NCI-H524 treated with DMSO at 0.1 percent for 48 hours (cell line): ENCODE data around the gene PAWR.
"Not testable (repeated sequence)": the region's sequence is repeated elsewhere in the genome, so short reads cannot be mapped to it uniquely, and the experiment has no call there.

ENCODE experiments used
- DNase-seq: peaks from one replicate; lab custom pipeline; 2025; lab: John Stamatoyannopoulos, UW

PAWR gene

DNA sequence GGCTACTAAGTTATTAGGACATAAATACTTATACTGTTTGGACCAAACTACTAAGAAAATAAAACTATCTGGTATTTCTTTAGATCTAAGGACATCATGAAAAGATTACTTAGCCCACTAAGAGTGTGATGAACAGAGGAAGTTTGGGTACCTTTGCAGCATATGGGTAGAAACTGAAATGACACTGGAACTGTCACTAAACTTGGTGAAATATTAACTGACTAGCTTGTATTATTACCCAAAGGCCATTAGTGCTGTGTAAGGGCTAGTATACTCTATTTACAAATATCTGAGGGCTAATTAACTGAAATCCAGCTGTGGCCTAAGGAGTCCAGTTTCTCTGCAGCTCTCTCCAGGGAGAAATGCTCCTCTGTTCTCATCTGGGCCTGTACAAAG lies 45.5 kb downstream of the PAWR start:
- DNase-seq, result no peak

GRCh38 chr12:79644274-79645234 lies 46.2 kb downstream of the PAWR start:
- DNase-seq, result no peak

GRCh38 chr12:79643821-79644220 lies 46.9 kb downstream of the PAWR start:
- DNase-seq, result no peak

DNA sequence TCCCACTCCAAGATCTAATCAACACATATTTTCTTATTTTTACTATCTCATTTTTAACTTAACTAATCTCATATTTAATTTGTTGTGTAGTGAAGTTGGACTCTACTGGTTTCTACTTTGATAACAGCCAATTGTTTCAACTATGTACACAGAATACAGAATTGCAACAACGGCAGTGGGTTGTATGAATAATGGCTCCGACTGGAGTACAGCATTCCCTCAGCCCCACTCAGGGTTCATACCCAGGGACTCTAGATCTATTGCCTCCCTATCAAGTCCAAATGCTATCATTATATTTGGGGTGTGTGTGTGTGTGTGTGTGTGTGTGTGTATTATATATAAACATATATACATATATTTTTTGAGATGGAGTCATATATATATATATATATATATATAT lies 52.3 kb downstream of the PAWR start:
- no peak for DNase-seq

- DNase-seq, result no peak
Observed at GRCh38 chr12:79637093-79637492, 53.7 kb downstream of the PAWR start.

GRCh38 chr12:79635676-79636075 lies 55.1 kb downstream of the PAWR start:
- no peak for DNase-seq

GRCh38 chr12:79634957-79635471 lies 55.8 kb downstream of the PAWR start:
- no peak for DNase-seq

DNA sequence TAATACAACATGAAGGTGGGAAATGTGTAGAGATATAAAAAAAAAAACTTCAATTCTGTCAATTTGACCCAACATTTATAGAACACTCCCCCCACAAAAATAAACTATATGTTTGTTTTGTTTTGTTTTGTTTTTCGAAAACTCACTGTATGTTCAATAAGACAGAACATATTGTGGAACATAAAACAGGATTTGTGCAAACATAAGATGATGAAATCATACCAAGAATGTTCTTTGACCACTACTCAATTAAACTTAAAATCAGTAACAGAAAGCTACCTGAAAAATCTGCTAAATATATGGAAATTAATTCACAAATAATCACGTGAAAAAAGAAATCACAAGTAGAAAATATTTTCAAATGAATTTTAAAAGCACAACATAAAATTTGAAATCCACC lies 61.2 kb downstream of the PAWR start:
- no peak for DNase-seq

- not testable (repeated sequence) for DNase-seq
Observed at GRCh38 chr12:79626735-79627134, 64.0 kb downstream of the PAWR start.

GRCh38 chr12:79624378-79624777 lies 66.4 kb downstream of the PAWR start:
- DNase-seq, result no peak

- DNase-seq, result no peak
Observed at GRCh38 chr12:79619872-79620562, 70.7 kb downstream of the PAWR start.

DNA sequence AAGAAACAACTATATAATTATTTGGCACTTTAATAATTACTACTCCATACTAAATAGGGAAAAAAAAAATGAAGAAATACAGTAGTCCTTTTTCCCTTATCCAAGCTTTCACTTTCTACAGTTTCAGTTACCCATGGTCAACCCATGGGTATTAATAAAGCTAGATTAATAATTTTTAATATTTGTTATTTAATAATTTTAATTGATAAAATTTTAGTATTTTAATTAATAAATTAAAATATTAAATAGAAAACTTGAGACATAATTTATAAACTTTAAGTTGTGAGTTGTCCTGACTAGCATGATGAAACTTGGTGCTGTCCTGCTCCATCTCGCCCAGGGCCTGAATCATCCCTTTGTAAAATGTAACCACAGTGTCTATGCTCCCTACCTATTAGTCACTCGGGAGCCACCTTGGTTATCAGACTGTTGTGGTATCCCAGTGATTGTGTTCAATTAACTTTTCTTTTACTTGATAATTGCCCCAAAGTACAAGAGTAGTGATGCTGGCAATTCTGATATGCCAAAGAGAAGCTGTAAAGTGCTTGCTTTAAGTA lies 71.8 kb downstream of the PAWR start:
- no peak for DNase-seq

DNA sequence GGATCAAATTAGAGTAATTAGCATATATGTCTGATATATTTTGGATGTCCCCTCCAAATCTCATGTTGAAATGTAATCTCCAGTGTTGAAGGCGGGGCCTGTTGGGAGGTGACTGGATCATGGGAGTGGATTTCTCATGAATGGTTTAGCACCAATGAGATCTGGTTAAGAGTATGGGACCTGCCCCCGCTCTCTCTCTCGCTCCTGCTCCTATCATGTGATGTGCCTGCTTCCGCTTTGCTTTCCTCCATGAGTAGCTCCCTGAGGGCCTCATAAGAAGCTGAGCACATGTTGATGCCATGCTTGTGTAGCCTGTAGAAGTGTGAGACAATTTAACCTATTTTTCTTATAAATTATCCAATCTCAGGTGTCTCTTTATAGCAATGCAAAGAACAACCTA lies 73.1 kb downstream of the PAWR start:
- DNase-seq, result no peak

DNA sequence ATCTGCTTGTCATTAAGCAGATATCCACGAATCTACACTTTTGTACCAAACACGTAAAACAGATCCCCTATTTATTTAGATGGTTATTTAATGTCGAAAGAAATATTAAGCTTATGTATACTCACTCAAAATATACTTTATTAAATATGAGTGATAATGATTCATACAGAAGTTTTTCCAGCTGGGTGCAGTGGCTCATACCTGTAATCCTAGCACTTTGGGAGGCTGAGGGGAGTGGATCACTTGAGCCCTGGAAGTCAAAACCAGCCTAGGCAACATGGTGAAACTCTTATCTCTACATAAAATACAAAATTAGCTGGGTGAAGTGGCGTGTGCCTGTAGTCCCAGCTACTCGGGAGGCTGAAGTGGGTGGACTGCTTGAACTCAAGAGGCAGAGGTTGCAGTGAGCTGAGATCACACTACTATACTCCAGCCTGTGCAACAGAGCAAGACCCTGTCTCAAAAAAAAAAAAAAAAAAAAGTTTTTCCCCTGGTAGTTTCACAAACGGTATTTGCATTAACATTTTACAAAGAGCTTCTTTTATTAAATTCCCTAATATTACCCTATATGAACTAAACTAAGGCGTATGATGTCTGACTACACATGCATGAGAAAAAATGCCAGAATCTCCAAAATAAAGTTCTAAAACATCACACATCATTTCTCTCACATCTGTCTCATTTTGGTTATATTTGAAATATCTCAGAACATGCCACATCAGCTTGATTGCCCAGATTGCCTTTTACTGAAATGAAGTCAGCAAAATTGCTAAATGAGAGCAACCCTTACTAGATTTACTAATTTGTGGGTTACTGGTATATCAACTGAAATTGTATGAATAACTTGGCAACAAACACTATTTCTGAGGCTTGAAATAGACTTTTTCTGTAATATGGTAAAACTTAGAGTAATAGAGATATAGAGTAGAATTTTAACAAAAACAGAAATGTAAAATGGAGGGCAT lies 74.9 kb downstream of the PAWR start:
- no peak for DNase-seq

GRCh38 chr12:79614730-79615129 lies 76.0 kb downstream of the PAWR start:
- no peak for DNase-seq

GRCh38 chr12:79601908-79602307 lies 88.9 kb downstream of the PAWR start:
- no peak for DNase-seq

GRCh38 chr12:79597910-79598309 lies 92.9 kb downstream of the PAWR start:
- DNase-seq, result no peak

DNA sequence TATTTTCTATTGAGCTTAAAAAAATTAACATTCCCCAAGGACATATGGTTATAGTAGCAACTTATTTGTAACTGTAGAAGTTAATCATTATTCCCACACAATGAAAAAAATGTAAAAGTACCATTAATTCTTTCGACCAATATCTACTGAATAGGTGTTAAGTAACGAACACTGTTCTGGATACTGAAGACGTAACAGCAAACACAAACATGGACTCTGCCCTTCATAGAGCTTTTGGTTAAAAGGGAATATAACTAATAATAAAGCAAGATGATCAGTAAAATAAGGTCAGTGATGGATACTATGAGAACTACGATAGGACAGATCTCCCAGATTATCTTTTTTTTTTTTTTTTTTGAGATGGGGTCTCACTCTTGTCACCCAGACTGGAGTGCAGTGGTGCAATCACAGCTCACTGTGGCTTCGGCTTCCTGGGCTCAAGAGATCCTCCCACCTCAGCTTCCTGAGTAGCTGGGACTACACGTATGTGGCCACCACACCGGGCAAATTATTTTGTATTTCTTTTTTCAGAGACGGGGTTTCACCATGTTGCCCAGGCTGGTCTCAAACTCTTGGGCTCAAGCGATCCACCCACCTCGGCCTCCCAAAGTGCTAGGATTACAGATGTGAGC lies 93.9 kb downstream of the PAWR start:
- DNase-seq, result no peak

- no peak for DNase-seq
Observed at GRCh38 chr12:79595273-79595672, 95.5 kb downstream of the PAWR start.

GRCh38 chr12:79592865-79593264 lies 97.9 kb downstream of the PAWR start:
- DNase-seq, result no peak

- no peak for DNase-seq
Observed at GRCh38 chr12:79591988-79592387, 98.8 kb downstream of the PAWR start.
